Karpas-422 (cell line): ENCODE results near the gene CYS1. TPM values are rescaled to one million over a fixed set of nuclear protein-coding genes. Genes with fewer than 3 reads are reported as not detected.

Experiments used
- DNase-seq: peaks from one replicate; pipeline ENCODE4 v3.0.0-alpha.2; 2015
- H2AFZ ChIP-seq: fragments of 200-600 bp; sonication (generic); 2 replicates; pipeline ENCODE4 v1.6.1; 2014; ENCODE audit warnings: antibody characterized with exemption, low read length, mixed read lengths
- H3K27ac ChIP-seq: fragments of 200-600 bp; sonication (generic); 2 replicates; pipeline ENCODE4 v1.5.1; 2014; ENCODE audit warnings: mild to moderate bottlenecking, low read length, moderate library complexity
- H3K27me3 ChIP-seq: fragments of 200-600 bp; sonication (generic); 2 replicates; pipeline ENCODE4 v1.6.1; 2014; ENCODE audit warnings: low read length, mixed read lengths
- H3K36me3 ChIP-seq: fragments of 200-600 bp; sonication (generic); 2 replicates; pipeline ENCODE4 v1.6.1; 2014; ENCODE audit warnings: low read length, mixed read lengths; ENCODE audit not compliant: insufficient read depth
- H3K4me1 ChIP-seq: fragments of 200-600 bp; sonication (generic); 2 replicates; pipeline ENCODE4 v1.6.1; 2014; ENCODE audit warnings: mild to moderate bottlenecking, low read length, mixed read lengths
- H3K4me2 ChIP-seq: fragments of 200-600 bp; sonication (generic); 2 replicates; pipeline ENCODE4 v1.6.1; 2014; ENCODE audit warnings: low read length, low read depth, mild to moderate bottlenecking; ENCODE audit not compliant: poor library complexity, severe bottlenecking
- H3K4me3 ChIP-seq: fragments of 200-600 bp; sonication (generic); 2 replicates; pipeline ENCODE4 v1.5.1; 2014; ENCODE audit warnings: mild to moderate bottlenecking, antibody characterized with exemption, low read length, mixed read lengths
- H3K79me2 ChIP-seq: fragments of 200-600 bp; sonication (generic); 2 replicates; pipeline ENCODE4 v1.6.1; 2014; ENCODE audit warnings: mild to moderate bottlenecking, low read length, mixed read lengths
- H3K9ac ChIP-seq: fragments of 200-600 bp; sonication (generic); 2 replicates; pipeline ENCODE4 v1.6.0; 2014; ENCODE audit warnings: low read length
- H3K9me2 ChIP-seq: fragments of 200-600 bp; sonication (generic), shearing (Covaris generic); replicated peaks from 2 replicates; pipeline ENCODE4 v1.6.0; 2014; ENCODE audit warnings: mild to moderate bottlenecking, low read length, moderate library complexity; ENCODE audit not compliant: insufficient read depth
- H3K9me3 ChIP-seq: fragments of 300-700, 200-600 bp; sonication (generic); 2 replicates; pipeline ENCODE4 v1.6.1; 2014; ENCODE audit warnings: low read length, mixed read lengths
- H4K20me1 ChIP-seq: fragments of 200-600 bp; sonication (generic); 2 replicates; pipeline ENCODE4 v1.6.1; 2014; ENCODE audit warnings: mild to moderate bottlenecking, antibody characterized with exemption, low read length, low read depth; ENCODE audit not compliant: insufficient read depth
- total RNA-seq: library from RNA; depleted of rRNA; stranded (reverse); fragments of >200 nt; shearing (Covaris generic); gene quantifications from 2 replicates; pipeline ENCODE4 v1.2.3, GENCODE V29; 2014; ENCODE audit warnings: low replicate concordance

The CYS1 gene
- total RNA-seq, 1 experiment from 2014 or later = not detected

GRCh38 chr2:10026940-10027569 lies 53.2 kb downstream of the CYS1 start:
- H3K36me3 ChIP-seq = no peaks in the 10 kb centered on the region
- DNase-seq = no peak
- no peak overlapping the region for H3K4me3 ChIP-seq
- no peaks in the 10 kb centered on the region for H4K20me1 ChIP-seq
- H3K9ac ChIP-seq = no peak overlapping the region
- no peaks in the 10 kb centered on the region for H3K4me1 ChIP-seq
- no peaks in the 10 kb centered on the region for H3K9me3 ChIP-seq
- H3K27me3 ChIP-seq = no peaks in the 10 kb centered on the region
- no peaks in the 10 kb centered on the region for H3K79me2 ChIP-seq
- no peaks in the 10 kb centered on the region for H3K9me2 ChIP-seq
- no peak overlapping the region for H3K4me2 ChIP-seq
- no peak overlapping the region for H3K27ac ChIP-seq
- no peak overlapping the region for H2AFZ ChIP-seq

GRCh38 chr2:10022966-10023662 lies 57.1 kb downstream of the CYS1 start:
- no peak for DNase-seq
- Histone ChIP-seq H3K27ac (no peak overlapping the region), H3K9me2 (no peaks in the 10 kb centered on the region), H4K20me1 (no peaks in the 10 kb centered on the region), H2AFZ (no peak overlapping the region), H3K79me2 (no peaks in the 10 kb centered on the region), H3K9me3 (no peaks in the 10 kb centered on the region), H3K4me2 (no peak overlapping the region), H3K36me3 (no peaks in the 10 kb centered on the region), H3K4me1 (no peaks in the 10 kb centered on the region), H3K9ac (no peak overlapping the region), H3K4me3 (no peak overlapping the region), H3K27me3 (no peaks in the 10 kb centered on the region)

- Histone ChIP-seq H3K9me2 (no peaks in the 10 kb centered on the region), H3K4me2 (no peak overlapping the region), H3K9me3 (no peaks in the 10 kb centered on the region), H3K4me1 (no peaks in the 10 kb centered on the region), H3K79me2 (no peaks in the 10 kb centered on the region), H3K27ac (no peak overlapping the region), H3K36me3 (no peaks in the 10 kb centered on the region), H4K20me1 (no peaks in the 10 kb centered on the region), H3K4me3 (no peak overlapping the region), H3K9ac (no peak overlapping the region), H2AFZ (no peak overlapping the region), H3K27me3 (no peaks in the 10 kb centered on the region)
- DNase-seq = no peak
Observed at GRCh38 chr2:10022445-10022844, 57.8 kb downstream of the CYS1 start.

GRCh38 chr2:10022041-10022421 lies 58.2 kb downstream of the CYS1 start:
- H3K9ac ChIP-seq = no peak overlapping the region
- H3K4me1 ChIP-seq = no peaks in the 10 kb centered on the region
- H3K4me3 ChIP-seq = no peak overlapping the region
- H3K27me3 ChIP-seq = no peaks in the 10 kb centered on the region
- no peaks in the 10 kb centered on the region for H3K9me3 ChIP-seq
- no peaks in the 10 kb centered on the region for H3K79me2 ChIP-seq
- no peak overlapping the region for H2AFZ ChIP-seq
- no peak overlapping the region for H3K27ac ChIP-seq
- H3K9me2 ChIP-seq = no peaks in the 10 kb centered on the region
- H3K4me2 ChIP-seq = no peak overlapping the region
- H3K36me3 ChIP-seq = no peaks in the 10 kb centered on the region
- no peak for DNase-seq
- H4K20me1 ChIP-seq = no peaks in the 10 kb centered on the region

- Histone ChIP-seq H3K4me2 (no peak overlapping the region), H2AFZ (no peak overlapping the region)
Observed at GRCh38 chr2:10019602-10020400, 60.4 kb downstream of the CYS1 start.

GRCh38 chr2:10019174-10019573 lies 61.0 kb downstream of the CYS1 start:
- Histone ChIP-seq H3K27ac (no peak overlapping the region), H3K4me1 (no peaks in the 10 kb centered on the region), H2AFZ (no peak overlapping the region), H3K79me2 (no peaks in the 10 kb centered on the region), H3K9me2 (no peaks in the 10 kb centered on the region), H4K20me1 (no peaks in the 10 kb centered on the region), H3K36me3 (no peaks in the 10 kb centered on the region), H3K4me2 (no peak overlapping the region), H3K4me3 (no peak overlapping the region), H3K9me3 (no peaks in the 10 kb centered on the region; the same call in 1 of the 2 replicates), H3K27me3 (no peaks in the 10 kb centered on the region), H3K9ac (no peak overlapping the region)
- no peak for DNase-seq

More at GRCh38 chr2:10019602-10020400, 60.4 kb downstream of the CYS1 start:
- H3K79me2 ChIP-seq = no peaks in the 10 kb centered on the region
- no peak for DNase-seq
- no peak overlapping the region for H3K9ac ChIP-seq
- H3K27me3 ChIP-seq = no peaks in the 10 kb centered on the region
- no peaks in the 10 kb centered on the region for H4K20me1 ChIP-seq
- H3K9me3 ChIP-seq = no peaks in the 10 kb centered on the region; the same call in 1 of the 2 replicates
- no peaks in the 10 kb centered on the region for H3K9me2 ChIP-seq
- H3K36me3 ChIP-seq = no peaks in the 10 kb centered on the region
- no peaks in the 10 kb centered on the region for H3K4me1 ChIP-seq
- H3K27ac ChIP-seq = no peak overlapping the region
- no peak overlapping the region for H3K4me3 ChIP-seq

GRCh38 chr2:10017313-10017941 lies 62.8 kb downstream of the CYS1 start:
- H3K9me3 ChIP-seq = peaks cover 6% of the 10 kb centered on the region; the same call in 1 of the 2 replicates
- H3K79me2 ChIP-seq = no peaks in the 10 kb centered on the region
- no peaks in the 10 kb centered on the region for H3K27me3 ChIP-seq
- H3K4me3 ChIP-seq = no peak overlapping the region
- no peaks in the 10 kb centered on the region for H3K9me2 ChIP-seq
- no peaks in the 10 kb centered on the region for H3K36me3 ChIP-seq
- no peak overlapping the region for H2AFZ ChIP-seq
- DNase-seq = no peak
- H3K27ac ChIP-seq = no peak overlapping the region
- no peaks in the 10 kb centered on the region for H3K4me1 ChIP-seq
- H4K20me1 ChIP-seq = no peaks in the 10 kb centered on the region
- H3K9ac ChIP-seq = no peak overlapping the region
- no peak overlapping the region for H3K4me2 ChIP-seq

- Histone ChIP-seq H3K36me3 (no peaks in the 10 kb centered on the region), H4K20me1 (no peaks in the 10 kb centered on the region), H3K27ac (no peak overlapping the region), H3K9ac (no peak overlapping the region), H3K9me2 (no peaks in the 10 kb centered on the region), H2AFZ (no peak overlapping the region), H3K9me3 (peaks cover 6% of the 10 kb centered on the region; the same call in 1 of the 2 replicates), H3K4me1 (no peaks in the 10 kb centered on the region), H3K4me2 (no peak overlapping the region), H3K27me3 (no peaks in the 10 kb centered on the region), H3K4me3 (no peak overlapping the region), H3K79me2 (no peaks in the 10 kb centered on the region)
- DNase-seq = no peak
Observed at GRCh38 chr2:10016802-10017258, 63.4 kb downstream of the CYS1 start.
